ENCODE data around the gene DNAAF1.
A peak's percentile ranks its signal among the peaks of the same experiment; 100 is the strongest.

The DNAAF1 gene

DNA sequence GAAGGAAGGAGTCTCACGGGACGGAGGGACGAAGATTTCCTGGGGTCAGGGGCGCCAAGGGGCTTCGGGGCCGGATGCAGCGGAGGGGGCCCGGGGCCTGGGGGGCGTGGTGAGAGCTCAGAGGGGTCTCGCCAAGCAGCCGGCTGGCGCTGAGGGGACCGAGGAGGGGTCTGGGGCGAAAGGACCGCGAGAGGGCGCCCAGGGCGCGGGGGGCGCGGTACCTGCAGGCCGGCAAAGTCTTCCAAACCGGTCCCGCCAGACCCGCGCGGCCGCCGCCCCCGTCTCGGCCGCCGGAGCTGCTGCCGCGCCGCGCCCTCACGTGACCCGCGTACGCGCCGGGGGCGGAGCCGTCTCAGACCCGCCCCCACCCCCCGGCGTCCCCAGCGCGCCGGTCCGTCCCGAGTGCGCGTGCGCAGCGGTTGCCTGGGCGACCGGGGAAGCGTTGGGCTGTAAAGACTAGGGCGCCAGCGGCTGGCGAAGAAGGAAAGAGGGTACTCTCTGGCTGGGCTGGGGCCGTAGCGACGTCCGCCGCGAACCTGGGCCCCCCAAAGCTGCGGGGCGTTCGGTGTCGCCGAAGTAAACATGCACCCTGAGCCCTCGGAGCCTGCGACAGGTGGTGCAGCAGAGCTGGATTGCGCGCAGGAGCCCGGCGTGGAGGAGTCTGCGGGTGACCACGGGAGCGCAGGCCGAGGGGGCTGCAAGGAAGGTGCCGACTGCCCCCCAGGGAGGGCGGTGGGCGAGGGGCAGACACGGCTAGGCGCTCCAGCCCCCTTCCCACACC lies at the start of gene DNAAF1, which contains the start of gene HSDL1:
Gene DNAAF1 (plus strand): TSS at position 450 of the 781 bp plus-strand sequence. CDS start 133 bp downstream, at position 583.
Gene HSDL1 (minus strand): TSS at position 319 of the 781 bp plus-strand sequence. CDS start 13,856 bp downstream, outside the sequence.
- H3K4me3 ChIP-seq (ENCODE audit: low read length, poor library complexity, severe bottlenecking), result peak within 1 kb of the TSS; percentile 82

DNA sequence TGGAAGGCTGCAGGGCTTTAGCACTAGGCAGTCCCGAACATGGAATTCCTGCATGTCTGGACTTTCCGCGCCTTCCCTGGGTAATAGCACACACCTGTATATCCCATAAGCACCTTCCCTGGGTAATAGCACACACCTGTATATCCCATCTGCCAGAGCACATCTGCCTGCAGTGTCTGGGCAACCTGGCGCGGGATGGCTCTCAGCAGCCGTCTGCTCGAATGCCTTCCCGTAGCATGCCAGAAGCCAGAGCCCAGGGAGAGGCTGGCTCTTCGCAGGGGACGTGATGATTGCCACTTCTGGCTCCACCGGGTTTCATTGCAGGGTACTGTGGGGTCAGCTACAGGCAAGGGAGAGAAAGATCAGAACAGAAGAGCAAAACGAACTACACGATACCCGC lies 49.6 kb upstream of the DNAAF1 start:
- no peaks in the 10 kb centered on the region for H4K20me1 ChIP-seq (ENCODE audit: insufficient read depth, low read length, poor library complexity, severe bottlenecking)
- H2AFZ ChIP-seq (ENCODE audit: low read length), result no peak overlapping the region
- H3K9me2 ChIP-seq (replicated peaks; ENCODE audit: low read depth, low read length), result no peaks in the 10 kb centered on the region
- H3K36me3 ChIP-seq (ENCODE audit: insufficient read depth, low read length), result peaks cover 92% of the 10 kb centered on the region
- no peak overlapping the region for H3K4me2 ChIP-seq (ENCODE audit: low read depth, low read length, poor library complexity, severe bottlenecking)
- no peaks in the 10 kb centered on the region for H3K9me3 ChIP-seq (ENCODE audit: insufficient read depth, low read depth, low read length)
- TF ChIP-seq EZH2phosphoT487 (IDR thresholded peaks at IDR 0.05; ENCODE audit: borderline replicate concordance), result no peak
- TF ChIP-seq, protein P1, sequence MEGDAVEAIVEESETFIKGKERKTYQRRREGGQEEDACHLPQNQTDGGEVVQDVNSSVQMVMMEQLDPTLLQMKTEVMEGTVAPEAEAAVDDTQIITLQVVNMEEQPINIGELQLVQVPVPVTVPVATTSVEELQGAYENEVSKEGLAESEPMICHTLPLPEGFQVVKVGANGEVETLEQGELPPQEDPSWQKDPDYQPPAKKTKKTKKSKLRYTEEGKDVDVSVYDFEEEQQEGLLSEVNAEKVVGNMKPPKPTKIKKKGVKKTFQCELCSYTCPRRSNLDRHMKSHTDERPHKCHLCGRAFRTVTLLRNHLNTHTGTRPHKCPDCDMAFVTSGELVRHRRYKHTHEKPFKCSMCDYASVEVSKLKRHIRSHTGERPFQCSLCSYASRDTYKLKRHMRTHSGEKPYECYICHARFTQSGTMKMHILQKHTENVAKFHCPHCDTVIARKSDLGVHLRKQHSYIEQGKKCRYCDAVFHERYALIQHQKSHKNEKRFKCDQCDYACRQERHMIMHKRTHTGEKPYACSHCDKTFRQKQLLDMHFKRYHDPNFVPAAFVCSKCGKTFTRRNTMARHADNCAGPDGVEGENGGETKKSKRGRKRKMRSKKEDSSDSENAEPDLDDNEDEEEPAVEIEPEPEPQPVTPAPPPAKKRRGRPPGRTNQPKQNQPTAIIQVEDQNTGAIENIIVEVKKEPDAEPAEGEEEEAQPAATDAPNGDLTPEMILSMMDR (conservative IDR thresholded peaks at IDR 0.05; ENCODE audit: low read length), result no peak
- H3K4me3 ChIP-seq (ENCODE audit: low read length, poor library complexity, severe bottlenecking), result no peak overlapping the region
- no peak overlapping the region for H3K9ac ChIP-seq (ENCODE audit: low read depth, low read length, poor library complexity, severe bottlenecking)
- no peaks in the 10 kb centered on the region for H3K4me1 ChIP-seq (ENCODE audit: insufficient read depth, low read length, poor library complexity, severe bottlenecking)
- no peaks in the 10 kb centered on the region for H3K27me3 ChIP-seq (ENCODE audit: insufficient read depth, low read length, poor library complexity, severe bottlenecking)
- no peaks in the 10 kb centered on the region for H3F3A ChIP-seq (ENCODE audit: low read depth)
- H3K79me2 ChIP-seq (ENCODE audit: insufficient read depth, low read length), result peaks cover 19% of the 10 kb centered on the region; the same call in 1 of the 2 replicates

More for the DNA sequence above, at the start of gene DNAAF1, which contains the start of gene HSDL1:
- Histone ChIP-seq H3K4me1 (ENCODE audit: insufficient read depth, low read length, poor library complexity, severe bottlenecking) (peaks cover 22% of the 10 kb centered on the region), H3K9ac (ENCODE audit: low read depth, low read length, poor library complexity, severe bottlenecking) (peak within 1 kb of the TSS; percentile 79), H4K20me1 (ENCODE audit: insufficient read depth, low read length, poor library complexity, severe bottlenecking) (peaks cover 16% of the 10 kb centered on the region), H3K79me2 (ENCODE audit: insufficient read depth, low read length) (peaks cover 45% of the 10 kb centered on the region), H3K27me3 (ENCODE audit: insufficient read depth, low read length, poor library complexity, severe bottlenecking) (no peaks in the 10 kb centered on the region), H3K36me3 (ENCODE audit: insufficient read depth, low read length) (no peaks in the 10 kb centered on the region), H3K9me2 (replicated peaks; ENCODE audit: low read depth, low read length) (no peaks in the 10 kb centered on the region), H3K4me2 (ENCODE audit: low read depth, low read length, poor library complexity, severe bottlenecking) (peak within 1 kb of the TSS; percentile 89), H3F3A (ENCODE audit: low read depth) (no peaks in the 10 kb centered on the region; the same call in 1 of the 2 replicates), H3K9me3 (ENCODE audit: insufficient read depth, low read depth, low read length) (no peaks in the 10 kb centered on the region), H2AFZ (ENCODE audit: low read length) (peak within 1 kb of the TSS; percentile 20; the same call in 1 of the 2 replicates)
- TF ChIP-seq, protein P1 (conservative IDR thresholded peaks at IDR 0.05; ENCODE audit: low read length), result peak; percentile 19; the same call in 1 of the 2 replicates
- TF ChIP-seq EZH2phosphoT487 (IDR thresholded peaks at IDR 0.05; ENCODE audit: borderline replicate concordance), result no peak

DNA sequence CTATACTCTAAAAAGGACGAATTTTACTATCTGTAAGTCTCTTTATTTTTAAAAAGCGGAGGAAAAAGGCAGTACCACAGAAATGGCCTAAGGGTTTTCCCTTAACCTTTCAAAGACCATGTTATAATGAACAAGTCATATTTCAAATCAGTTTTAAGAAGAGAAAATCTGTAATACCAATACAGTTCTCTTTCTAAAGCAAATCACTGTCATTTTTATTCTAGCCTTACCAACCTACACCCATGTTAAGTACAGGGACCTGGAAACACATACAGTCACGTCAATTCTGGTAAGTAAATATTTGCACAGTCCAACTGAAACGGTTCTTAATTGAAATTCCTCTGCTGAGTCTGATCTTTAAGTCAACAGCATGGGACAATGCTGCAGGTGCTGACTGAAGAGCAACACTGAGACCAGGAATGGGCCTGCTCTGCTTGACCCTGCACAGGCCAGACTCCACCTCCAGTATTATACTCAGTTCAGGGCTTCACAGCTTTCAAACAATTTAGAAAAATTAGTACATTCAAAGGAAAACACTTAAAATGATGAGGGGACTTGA lies 48.6 kb upstream of the DNAAF1 start:
- no peaks in the 10 kb centered on the region for H3K4me1 ChIP-seq (ENCODE audit: insufficient read depth, low read length, poor library complexity, severe bottlenecking)
- no peak overlapping the region for H3K4me3 ChIP-seq (ENCODE audit: low read length, poor library complexity, severe bottlenecking)
- H3K9me2 ChIP-seq (replicated peaks; ENCODE audit: low read depth, low read length), result no peaks in the 10 kb centered on the region
- peaks cover under 1% of the 10 kb centered on the region for H4K20me1 ChIP-seq (ENCODE audit: insufficient read depth, low read length, poor library complexity, severe bottlenecking)
- H3K27me3 ChIP-seq (ENCODE audit: insufficient read depth, low read length, poor library complexity, severe bottlenecking), result no peaks in the 10 kb centered on the region
- H2AFZ ChIP-seq (ENCODE audit: low read length), result no peak overlapping the region
- no peaks in the 10 kb centered on the region for H3K9me3 ChIP-seq (ENCODE audit: insufficient read depth, low read depth, low read length)
- peaks cover 91% of the 10 kb centered on the region for H3K36me3 ChIP-seq (ENCODE audit: insufficient read depth, low read length)
- TF ChIP-seq, protein P1 (conservative IDR thresholded peaks at IDR 0.05; ENCODE audit: low read length), result no peak
- TF ChIP-seq EZH2phosphoT487 (IDR thresholded peaks at IDR 0.05; ENCODE audit: borderline replicate concordance), result no peak
- H3F3A ChIP-seq (ENCODE audit: low read depth), result no peaks in the 10 kb centered on the region
- no peak overlapping the region for H3K9ac ChIP-seq (ENCODE audit: low read depth, low read length, poor library complexity, severe bottlenecking)
- no peak overlapping the region for H3K4me2 ChIP-seq (ENCODE audit: low read depth, low read length, poor library complexity, severe bottlenecking)
- peaks cover 23% of the 10 kb centered on the region; the same call in 1 of the 2 replicates for H3K79me2 ChIP-seq (ENCODE audit: insufficient read depth, low read length)

Data from Loucy (cell line).